Osteoblast (primary cell): ENCODE measurements around the gene PITX1. TPM values are rescaled to one million over a fixed set of nuclear protein-coding genes. Genes with fewer than 3 reads are reported as not detected.
A peak's percentile ranks its signal among the peaks of the same experiment; 100 is the strongest.

Source experiments
- DNase-seq: peaks from one replicate; pipeline ENCODE4 v3.0.0; 2011; ENCODE audit warnings: low spot score, mixed read lengths; ENCODE audit not compliant: insufficient read length; ENCODE audit errors: missing footprints
- H2AFZ ChIP-seq: 2 replicates; pipeline ENCODE4 v1.6.0; 2011; ENCODE audit warnings: mild to moderate bottlenecking, low read length
- H3K27ac ChIP-seq: 2 replicates; pipeline ENCODE4 v1.5.1; 2011; ENCODE audit warnings: mild to moderate bottlenecking, low read depth, low read length, moderate library complexity
- H3K27me3 ChIP-seq: 2 replicates; pipeline ENCODE4 v1.6.0; 2012; ENCODE audit warnings: mild to moderate bottlenecking, control low read depth, inconsistent platforms, low read length, moderate library complexity; ENCODE audit not compliant: insufficient read depth
- H3K36me3 ChIP-seq: 2 replicates; pipeline ENCODE4 v1.5.1; 2011; ENCODE audit warnings: mild to moderate bottlenecking, low read length, control low read depth, moderate library complexity; ENCODE audit not compliant: insufficient read depth
- H3K4me1 ChIP-seq: 2 replicates; pipeline ENCODE4 v1.5.1; 2011; ENCODE audit warnings: mild to moderate bottlenecking, low read length, control low read depth, moderate library complexity; ENCODE audit not compliant: insufficient read depth
- H3K4me2 ChIP-seq: 2 replicates; pipeline ENCODE4 v1.6.0; 2011; ENCODE audit warnings: mild to moderate bottlenecking, low read length; ENCODE audit not compliant: insufficient read depth
- H3K4me3 ChIP-seq: fragments of 200-600 bp; sonication (generic); 3 replicates; pipeline ENCODE4 v1.5.1; 2012; ENCODE audit warnings: mild to moderate bottlenecking, low read length, inconsistent platforms; ENCODE audit not compliant: insufficient read depth
- H3K79me2 ChIP-seq: 2 replicates; pipeline ENCODE4 v1.6.0; 2012; ENCODE audit warnings: mild to moderate bottlenecking, low read length, control low read depth, inconsistent platforms; ENCODE audit not compliant: insufficient read depth
- H3K9me3 ChIP-seq: 2 replicates; pipeline ENCODE4 v1.5.1; 2011; ENCODE audit warnings: low read depth, low read length, control low read depth
- H4K20me1 ChIP-seq: 2 replicates; pipeline ENCODE4 v1.6.0; 2012; ENCODE audit warnings: mild to moderate bottlenecking, low read length, control low read depth; ENCODE audit not compliant: insufficient read depth
- CTCF ChIP-seq: IDR thresholded peaks from 2 replicates; pipeline ENCODE4 v1.5.1; 2011; ENCODE audit warnings: mild to moderate bottlenecking, low read depth, low read length, moderate library complexity; ENCODE audit errors: extremely low read depth
- total RNA-seq: library from RNA; depleted of rRNA; stranded (reverse); fragments of >200 nt; gene quantifications from 2 replicates; pipeline ENCODE4 v1.2.3, GENCODE V29; 2012

The PITX1 gene
- total RNA-seq, 1 donor: 9.8 TPM

- no peaks in the 10 kb centered on the region for H3K27me3 ChIP-seq
Observed at GRCh38 chr5:135011355-135012032, 22.5 kb downstream of the PITX1 start.

GRCh38 chr5:135010502-135011354 lies 23.3 kb downstream of the PITX1 start:
- H3K4me2 ChIP-seq: no peak overlapping the region
- no peak overlapping the region for H3K4me3 ChIP-seq
- H3K9me3 ChIP-seq: no peaks in the 10 kb centered on the region
- peak; percentile 55 for TF ChIP-seq CTCF
- no peaks in the 10 kb centered on the region for H3K79me2 ChIP-seq
- no peak overlapping the region for H3K27ac ChIP-seq
- H4K20me1 ChIP-seq: no peaks in the 10 kb centered on the region
- H2AFZ ChIP-seq: no peak overlapping the region
- no peaks in the 10 kb centered on the region for H3K27me3 ChIP-seq
- DNase-seq: peak; percentile 84
- H3K36me3 ChIP-seq: no peaks in the 10 kb centered on the region
- H3K4me1 ChIP-seq: peaks cover 5% of the 10 kb centered on the region

More at GRCh38 chr5:135011355-135012032, 22.5 kb downstream of the PITX1 start:
- DNase-seq: peak; percentile 79
- H3K27ac ChIP-seq: no peak overlapping the region
- no peaks in the 10 kb centered on the region for H4K20me1 ChIP-seq
- TF ChIP-seq CTCF: no peak
- no peak overlapping the region for H3K4me3 ChIP-seq
- no peaks in the 10 kb centered on the region for H3K9me3 ChIP-seq
- H3K4me1 ChIP-seq: peaks cover 5% of the 10 kb centered on the region
- no peaks in the 10 kb centered on the region for H3K36me3 ChIP-seq
- no peak overlapping the region for H3K4me2 ChIP-seq
- H3K79me2 ChIP-seq: no peaks in the 10 kb centered on the region
- no peak overlapping the region for H2AFZ ChIP-seq

- no peaks in the 10 kb centered on the region for H3K79me2 ChIP-seq
- H3K4me2 ChIP-seq: no peak overlapping the region
- DNase-seq: peak; percentile 44
- H3K4me3 ChIP-seq: no peak overlapping the region
- peaks cover 5% of the 10 kb centered on the region for H3K4me1 ChIP-seq
- no peaks in the 10 kb centered on the region for H3K9me3 ChIP-seq
- H2AFZ ChIP-seq: no peak overlapping the region
- no peaks in the 10 kb centered on the region for H3K27me3 ChIP-seq
- no peaks in the 10 kb centered on the region for H4K20me1 ChIP-seq
- no peak for TF ChIP-seq CTCF
- no peaks in the 10 kb centered on the region for H3K36me3 ChIP-seq
- no peak overlapping the region for H3K27ac ChIP-seq
Observed at GRCh38 chr5:135009736-135010501, 24.1 kb downstream of the PITX1 start.
